NCI-H2107 treated with DMSO at 0.1 percent for 48 hours (cell line): ENCODE data around the gene SETD9.
A peak's percentile ranks its signal among the peaks of the same experiment; 100 is the strongest.

Experiments used
- DNase-seq: peaks from one replicate; lab custom pipeline; 2025; ENCODE audit not compliant: unreplicated experiment; lab: John Stamatoyannopoulos, UW

SETD9 gene

GRCh38 chr5:56909294-56910209, at the start of gene SETD9:
TSS of gene SETD9 (plus strand) at chr5:56909596. CDS start at chr5:56909646, 50 bp downstream.
- peak; percentile 62 for DNase-seq

DNA sequence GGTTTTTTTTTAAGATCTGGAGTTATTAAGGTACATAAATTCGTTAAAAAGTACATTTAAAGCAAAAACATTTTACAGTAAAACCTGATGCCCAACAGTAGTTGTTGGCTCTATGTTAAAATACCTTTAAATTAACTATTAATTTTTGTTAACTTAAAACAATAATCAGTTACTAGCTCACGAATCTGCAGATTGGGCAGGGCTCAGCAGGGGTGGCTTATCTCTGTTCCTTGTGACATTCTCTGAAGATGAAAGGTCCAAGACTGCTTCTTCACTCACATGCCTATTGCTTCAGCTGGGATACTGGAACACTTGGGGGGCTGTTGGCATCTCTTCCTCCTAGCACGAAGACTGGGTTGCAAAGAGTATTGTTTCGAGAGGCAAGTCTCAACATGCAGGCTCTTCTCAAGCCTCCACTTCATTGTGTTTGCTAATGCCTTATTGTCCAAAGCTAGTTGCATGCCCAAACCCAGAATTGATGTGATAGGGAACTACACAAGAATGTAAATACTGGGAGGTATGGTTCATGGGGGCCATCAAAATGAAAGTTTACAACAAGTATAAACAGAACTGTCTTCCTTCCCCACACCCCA, 47.4 kb upstream of the SETD9 start:
- DNase-seq: no peak

- no peak for DNase-seq
These were observed 46.5 kb upstream of the SETD9 start for GRCh38 chr5:56862909-56863308.

GRCh38 chr5:56871777-56872176, 37.6 kb upstream of the SETD9 start:
- no peak for DNase-seq

DNA sequence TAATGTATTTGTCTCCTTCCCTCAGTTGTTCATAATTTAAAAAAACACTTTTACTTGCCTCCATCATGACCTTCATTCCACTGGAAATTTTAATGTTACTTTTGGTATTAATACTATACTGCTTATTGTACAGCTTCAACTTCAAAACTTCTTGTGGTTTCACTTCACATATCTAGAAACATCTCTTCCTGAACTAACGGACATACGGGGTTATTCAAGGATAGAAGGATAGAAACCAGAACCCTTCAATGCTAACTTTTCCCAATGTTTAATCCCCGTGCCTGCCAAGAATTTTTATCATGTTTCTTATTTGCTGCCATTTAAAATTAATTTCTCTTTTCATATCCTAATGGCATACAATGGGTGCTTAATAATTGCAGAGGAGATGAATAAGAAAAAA, 36.3 kb upstream of the SETD9 start:
- no peak for DNase-seq

DNA sequence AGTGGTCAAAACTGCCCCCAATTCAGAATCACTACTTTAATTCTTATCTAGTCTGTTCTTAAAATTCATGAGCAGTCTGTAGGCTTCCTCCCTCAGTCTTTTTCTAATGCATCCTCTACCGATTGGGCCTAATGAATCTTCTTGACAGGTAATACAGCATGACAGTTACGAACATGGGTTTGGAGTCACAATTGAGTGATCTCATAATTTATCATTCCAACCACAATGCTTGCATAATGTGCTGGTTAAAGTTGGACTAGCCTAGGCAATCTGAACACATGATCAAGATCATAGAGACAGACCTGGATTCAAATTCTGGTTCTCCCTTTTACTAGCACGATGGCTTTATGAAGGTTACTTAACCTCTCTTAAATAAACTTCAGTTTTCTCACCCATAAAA, 33.1 kb upstream of the SETD9 start:
- DNase-seq: no peak

GRCh38 chr5:56881571-56881970, 27.8 kb upstream of the SETD9 start:
- no peak for DNase-seq

DNA sequence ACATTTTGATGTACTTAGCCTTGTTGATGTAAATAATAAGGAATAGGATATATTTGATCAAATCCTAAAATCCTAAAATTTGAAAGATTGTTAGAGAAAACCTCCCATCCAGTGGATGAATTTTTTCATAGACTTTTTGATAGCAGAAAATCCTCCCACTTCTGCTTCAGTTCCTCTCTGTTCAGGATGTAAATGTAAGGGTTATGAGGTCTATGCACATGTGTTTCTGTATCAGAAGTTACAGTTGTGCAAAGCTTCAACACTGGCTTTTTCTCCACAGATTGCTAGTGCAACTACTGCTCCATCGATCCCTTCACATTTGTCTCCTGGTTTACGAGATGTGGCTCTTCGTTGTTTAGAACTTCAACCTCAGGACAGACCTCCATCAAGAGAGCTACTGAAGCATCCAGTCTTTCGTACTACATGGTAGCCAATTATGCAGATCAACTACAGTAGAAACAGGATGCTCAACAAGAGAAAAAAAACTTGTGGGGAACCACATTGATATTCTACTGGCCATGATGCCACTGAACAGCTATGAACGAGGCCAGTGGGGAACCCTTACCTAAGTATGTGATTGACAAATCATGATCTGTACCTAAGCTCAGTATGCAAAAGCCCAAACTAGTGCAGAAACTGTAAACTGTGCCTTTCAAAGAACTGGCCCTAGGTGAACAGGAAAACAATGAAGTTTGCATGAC, 16.0 kb upstream of the SETD9 start:
- DNase-seq: no peak

- DNase-seq: no peak
These were observed 12.6 kb upstream of the SETD9 start for GRCh38 chr5:56896763-56897162.

- DNase-seq: no peak
These were observed 11.2 kb upstream of the SETD9 start for GRCh38 chr5:56898213-56898612.

DNA sequence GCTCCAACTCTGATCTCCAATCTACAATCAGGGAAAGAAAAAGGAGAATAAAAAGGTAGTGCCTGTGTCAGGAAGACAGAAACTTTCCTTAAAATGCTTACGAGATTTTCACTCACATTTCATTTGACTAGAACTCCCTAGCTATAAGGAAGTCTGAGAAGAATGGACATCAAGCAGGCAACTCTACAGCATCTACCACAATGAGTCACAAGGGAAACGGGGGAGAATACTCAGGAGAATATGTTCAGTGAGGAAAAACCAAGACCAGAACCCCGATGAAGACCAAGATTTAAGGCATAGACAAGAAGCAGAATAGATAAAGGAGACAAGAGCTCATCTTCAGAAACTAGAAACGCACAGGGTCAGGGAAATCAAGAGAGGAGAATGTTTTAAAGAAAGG, 9.0 kb upstream of the SETD9 start:
- no peak for DNase-seq

DNA sequence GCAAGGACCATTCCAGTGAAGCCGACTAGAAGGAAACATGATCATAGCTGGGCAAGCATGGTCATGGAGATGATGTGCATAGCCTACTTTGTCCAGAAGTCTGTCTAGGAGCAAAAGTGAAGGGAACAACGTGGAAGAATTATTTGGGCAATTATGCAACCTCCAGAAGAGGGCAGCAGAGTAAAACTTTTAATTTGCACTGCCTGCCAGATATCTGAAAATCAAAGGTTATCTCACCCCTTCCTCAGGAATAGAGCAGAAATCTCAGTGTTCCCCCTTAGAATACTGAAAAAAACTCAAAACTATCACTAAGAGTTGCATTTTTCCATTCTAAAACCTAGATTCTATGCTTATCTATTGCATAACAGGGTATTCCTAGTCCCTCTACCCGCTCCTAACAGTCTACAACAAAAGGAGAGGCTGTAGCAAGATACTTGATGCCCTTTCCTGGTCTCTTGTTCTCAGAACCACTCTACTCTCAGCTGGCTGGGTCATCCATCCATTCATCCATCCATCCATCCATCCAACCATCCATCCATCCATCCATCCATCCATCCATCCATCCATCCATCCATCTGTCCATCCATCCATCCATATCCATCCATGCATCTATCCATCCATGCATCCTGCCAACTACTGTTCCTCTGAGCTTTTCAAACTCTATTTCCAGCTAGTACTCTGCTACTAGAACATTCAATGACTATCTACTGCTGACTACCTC, 8.4 kb upstream of the SETD9 start:
- DNase-seq: peak; percentile 14

- no peak for DNase-seq
These were observed 478 bp upstream of the SETD9 start for GRCh38 chr5:56908942-56909293.

DNA sequence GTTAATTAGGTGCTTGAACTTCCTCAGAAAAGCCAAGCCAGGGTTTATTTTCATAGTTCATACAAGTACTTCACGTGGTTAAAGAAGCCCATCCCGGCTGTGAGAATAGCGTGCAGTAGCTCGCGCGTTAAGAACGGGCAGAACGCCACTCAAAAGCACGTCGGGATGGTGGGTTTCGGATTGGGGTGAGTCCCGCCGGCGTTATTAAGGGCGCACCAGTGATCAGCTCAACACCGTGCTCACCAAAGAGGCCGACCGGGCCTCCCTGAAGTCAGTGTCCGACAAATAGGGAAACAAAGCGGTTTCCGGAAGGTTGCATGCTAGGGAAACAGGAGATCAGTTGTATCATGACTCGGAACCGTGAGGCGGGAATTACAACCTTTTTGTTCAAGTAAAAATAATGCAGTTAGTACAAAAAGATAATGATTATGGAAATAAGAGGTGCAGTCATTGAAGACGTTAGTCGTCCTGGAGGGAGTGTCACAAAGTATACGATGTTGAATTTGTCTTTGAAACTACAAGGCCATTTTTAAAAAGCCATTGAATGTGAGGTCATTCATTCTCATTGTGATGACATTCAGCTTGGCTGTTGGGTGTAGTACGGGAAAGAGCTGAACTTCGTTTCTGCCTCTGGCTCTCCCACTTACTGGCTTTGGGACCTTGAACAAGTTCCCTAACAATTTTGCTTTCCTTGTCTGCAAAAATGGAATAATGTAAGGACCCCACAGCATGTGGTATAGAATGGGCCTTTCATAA, 992 bp downstream of the SETD9 start:
- DNase-seq: no peak

GRCh38 chr5:56913766-56914165, 4.4 kb downstream of the SETD9 start:
- no peak for DNase-seq

DNA sequence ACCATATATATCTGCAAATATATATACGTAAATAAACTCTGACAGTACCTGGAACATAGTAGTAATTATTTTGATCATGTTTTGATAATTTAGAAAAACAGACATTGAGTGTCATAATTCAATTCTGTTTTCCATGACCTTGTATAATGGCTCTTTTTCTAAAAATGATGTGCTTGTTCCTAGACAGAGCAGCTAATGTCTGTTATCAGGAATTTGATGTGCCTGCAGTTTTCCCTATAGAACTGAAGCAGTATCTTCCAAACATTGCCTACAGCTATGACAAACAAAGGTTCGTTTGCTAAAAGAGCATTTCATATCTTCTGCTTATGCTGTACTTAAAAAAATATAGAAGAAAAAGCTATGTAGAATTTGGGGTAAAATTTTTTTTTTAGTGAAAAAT, 5.3 kb downstream of the SETD9 start:
- DNase-seq: no peak

DNA sequence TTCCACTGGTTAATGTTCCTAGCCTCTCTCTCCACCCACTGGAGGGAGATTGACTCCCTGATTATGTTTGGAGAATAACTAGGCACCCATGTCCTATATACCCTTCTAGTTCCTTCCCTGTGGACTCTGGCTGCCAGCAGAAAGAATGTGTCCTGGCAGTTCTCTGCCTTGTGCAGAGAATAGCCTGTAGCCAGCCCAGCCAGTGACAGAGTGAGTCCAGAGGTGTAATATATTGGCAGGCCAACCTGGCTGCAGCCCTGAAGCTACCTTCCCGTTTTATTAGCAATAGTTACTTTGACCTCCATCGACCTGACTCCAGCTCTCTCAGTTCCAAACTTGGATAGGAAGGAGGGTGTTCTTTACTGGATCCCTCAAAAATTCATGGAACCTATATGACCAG, 8.1 kb downstream of the SETD9 start:
- DNase-seq: no peak

GRCh38 chr5:56918054-56918453, 8.7 kb downstream of the SETD9 start:
- DNase-seq: no peak

DNA sequence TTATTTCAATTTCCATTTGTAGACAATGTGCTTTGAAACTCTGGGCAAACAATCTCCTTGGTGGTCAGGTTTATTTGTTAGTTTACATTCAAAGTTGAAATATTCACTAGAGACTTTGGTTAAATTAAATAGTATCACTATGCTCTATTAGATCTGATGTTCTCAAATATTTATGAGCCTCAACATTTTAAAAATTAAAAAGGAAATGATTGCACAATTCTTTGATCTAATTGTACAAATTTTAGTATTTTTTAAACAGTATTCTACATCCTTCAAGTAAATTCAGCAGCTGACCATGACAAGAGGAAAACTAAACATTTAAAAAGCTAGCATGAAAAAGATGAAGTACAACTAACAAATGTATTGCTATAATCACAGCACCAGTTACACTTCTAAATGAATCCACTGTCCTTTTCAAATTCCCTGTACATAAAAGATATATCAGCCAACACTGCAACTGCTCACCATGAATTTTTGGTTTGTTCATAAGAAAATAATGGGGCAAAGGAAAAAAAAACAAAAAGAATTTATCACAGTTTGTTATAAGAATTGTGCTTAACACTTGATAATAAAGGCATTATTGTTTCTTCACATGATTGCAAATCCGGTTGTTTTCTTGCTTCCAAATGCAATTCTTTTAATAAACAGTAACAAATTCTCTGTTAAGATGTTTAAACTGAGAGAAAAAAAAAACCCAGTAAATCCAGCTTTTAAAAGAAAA, 10.7 kb downstream of the SETD9 start:
- DNase-seq: no peak

DNA sequence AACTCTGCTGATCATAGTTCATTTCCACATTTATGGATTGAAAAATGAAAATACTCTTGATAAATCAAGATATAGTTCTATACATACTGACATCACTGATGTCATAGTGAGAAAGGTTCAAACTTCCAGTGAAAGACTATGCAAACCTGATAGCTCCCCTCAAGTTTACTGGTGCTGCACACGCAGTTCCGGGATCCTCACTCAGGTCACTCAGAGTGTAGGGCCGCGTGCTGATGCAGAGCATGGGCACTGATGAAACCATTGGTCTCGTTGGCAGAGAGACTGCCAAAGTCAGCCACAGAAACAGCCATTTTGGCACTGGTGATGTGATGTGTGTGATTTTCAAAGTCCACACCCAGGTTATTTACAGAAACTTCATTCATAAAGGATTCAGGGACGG, 13.5 kb downstream of the SETD9 start:
- no peak for DNase-seq
